Keratinocyte (primary cell): ENCODE results near the gene PCDHB9.
"Not testable (repeated sequence)": the region's sequence is repeated elsewhere in the genome, so short reads cannot be mapped to it uniquely, and the experiment has no call there.

ENCODE experiments used
- CTCF ChIP-seq, 3 experiments: IDR thresholded peaks in 1 of 3; conservative IDR thresholded peaks in 1 of 3; optimal IDR thresholded peaks in 1 of 3; 2 replicates in 2 of 3; 3 replicates in 1 of 3; pipeline versions ENCODE3 to v1.5.1; 2011; ENCODE audit warnings: low read length in 3 of 3, mild to moderate bottlenecking in 3 of 3, moderate library complexity in 2 of 3, control low read depth in 1 of 3, inconsistent platforms in 1 of 3; ENCODE audit not compliant: insufficient read depth in 2 of 3; ENCODE audit errors: extremely low read depth in 1 of 3
- EZH2 ChIP-seq: IDR thresholded peaks from one replicate; pipeline ENCODE4 v1.6.1; 2012; ENCODE audit warnings: inconsistent platforms, mild to moderate bottlenecking, low read length, moderate library complexity

- not testable (repeated sequence) for TF ChIP-seq CTCF (optimal IDR thresholded peaks at IDR 0.05 in 1 of 3, IDR thresholded peaks at IDR 0.05 in 1 of 3, conservative IDR thresholded peaks at IDR 0.05 in 1 of 3; ENCODE audit: extremely low read depth in 1 of 3, insufficient read depth in 2 of 3, low read length in 3 of 3); EZH2
These were observed 34.9 kb upstream of the PCDHB9 start for GRCh38 chr5:141152096-141152495.
